Fibroblast of skin of right quadriceps (primary cell): ENCODE data around the gene E2F6.

Experiments
- DNase-seq: peaks from one replicate; pipeline ENCODE4 v3.0.0-alpha.2; 2013

E2F6 gene

GRCh38 chr2:11450791-11451190, 15.2 kb downstream of the E2F6 start:
- DNase-seq, result no peak

- DNase-seq, result peak; percentile 65
These were observed 19.2 kb downstream of the E2F6 start for GRCh38 chr2:11446733-11447248.

DNA sequence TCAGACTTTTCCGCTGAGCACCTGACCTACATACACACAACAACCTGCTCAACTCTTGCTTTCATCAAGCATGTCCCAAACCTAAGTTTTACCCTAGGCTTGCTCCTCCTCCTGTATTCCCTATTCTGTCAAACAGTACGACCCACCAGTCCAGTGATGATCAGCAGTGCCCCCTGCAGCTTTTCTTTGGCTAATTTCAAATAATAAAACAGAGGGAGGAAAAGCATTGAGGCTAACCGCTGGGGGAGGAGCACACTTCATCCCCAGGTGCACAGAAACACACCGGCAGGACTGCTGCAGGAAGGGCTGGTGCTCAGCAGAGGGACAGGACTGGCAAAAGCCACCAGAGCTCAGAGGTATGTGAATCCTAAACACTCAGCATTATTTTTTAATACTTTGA, 21.2 kb downstream of the E2F6 start:
- DNase-seq, result no peak

- DNase-seq, result no peak
These were observed 27.3 kb downstream of the E2F6 start for GRCh38 chr2:11438555-11439080.

DNA sequence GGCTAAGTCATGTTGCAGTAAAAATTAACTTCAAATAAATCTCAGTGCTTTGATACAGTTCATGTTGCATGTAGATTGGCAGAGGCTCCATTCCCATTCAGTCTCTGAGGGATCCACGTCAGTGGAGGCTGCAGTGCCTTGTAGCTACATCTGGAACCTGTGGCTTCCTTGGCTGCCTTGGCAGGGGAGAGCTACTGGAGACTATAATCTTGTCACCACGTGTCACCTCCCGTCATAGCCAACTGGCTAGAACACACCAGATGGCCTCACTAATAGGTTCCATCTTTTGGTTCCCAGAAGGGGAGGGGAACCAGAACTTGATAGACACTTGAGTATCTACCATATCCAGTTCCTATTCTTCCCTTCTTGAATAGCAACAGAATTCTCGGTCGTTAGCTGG, 28.4 kb downstream of the E2F6 start:
- no peak for DNase-seq

DNA sequence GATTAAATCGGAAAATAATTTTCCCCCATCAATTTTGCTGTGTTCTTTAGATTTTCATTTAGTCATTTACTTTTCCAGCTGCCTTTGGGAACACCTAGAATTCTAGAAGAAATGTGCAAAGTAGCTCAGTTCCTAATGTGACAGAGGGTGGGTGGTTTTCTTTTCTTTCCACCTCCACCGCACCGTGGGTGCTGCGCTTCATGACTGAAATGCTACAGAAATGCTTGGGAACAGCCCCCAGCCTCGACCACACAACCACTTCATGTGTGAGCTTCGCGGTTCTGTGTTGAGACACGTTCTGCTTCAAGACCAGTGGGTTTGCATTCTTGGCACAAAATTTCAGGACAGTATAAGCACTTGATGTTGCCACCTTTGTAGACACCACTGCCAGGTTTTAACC, 30.9 kb downstream of the E2F6 start:
- no peak for DNase-seq

DNA sequence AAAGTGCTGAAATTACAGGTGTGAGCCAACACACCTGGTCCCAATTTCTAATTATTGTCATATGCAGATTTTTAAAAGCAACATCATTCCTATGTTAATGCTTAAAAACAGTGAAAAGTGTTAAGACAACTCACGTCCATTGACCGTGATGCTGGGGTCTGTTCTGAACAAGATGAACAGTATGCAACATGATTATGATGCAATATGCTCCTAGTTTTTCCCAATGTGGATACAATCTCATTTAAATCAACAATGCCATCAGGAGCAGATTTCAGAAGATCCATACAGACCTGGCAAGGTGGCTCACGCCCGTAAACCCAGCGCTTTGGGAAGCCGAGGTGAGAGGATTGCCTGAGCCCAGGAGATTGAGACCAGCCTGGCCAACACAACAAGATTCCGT, 31.5 kb downstream of the E2F6 start:
- no peak for DNase-seq

DNA sequence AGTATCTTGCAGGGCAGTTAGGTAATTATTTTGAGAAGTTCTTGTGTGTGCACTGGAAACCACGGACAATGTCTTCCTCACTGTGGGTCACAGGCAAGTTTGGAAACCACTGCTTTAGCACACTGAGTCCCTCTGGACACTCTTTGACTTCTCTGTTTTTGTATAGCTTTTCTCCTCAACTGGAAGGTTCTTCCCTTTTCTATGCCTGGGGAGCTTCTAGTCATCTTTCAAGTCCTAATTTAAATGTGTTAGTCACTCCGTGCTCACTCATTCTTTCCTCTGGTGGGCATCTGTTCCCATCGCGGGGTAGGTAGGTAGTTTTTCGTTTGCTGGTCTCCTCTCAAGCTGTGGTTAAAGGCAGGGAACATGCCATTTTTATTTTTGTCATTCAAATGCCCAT, 32.1 kb downstream of the E2F6 start:
- no peak for DNase-seq

DNA sequence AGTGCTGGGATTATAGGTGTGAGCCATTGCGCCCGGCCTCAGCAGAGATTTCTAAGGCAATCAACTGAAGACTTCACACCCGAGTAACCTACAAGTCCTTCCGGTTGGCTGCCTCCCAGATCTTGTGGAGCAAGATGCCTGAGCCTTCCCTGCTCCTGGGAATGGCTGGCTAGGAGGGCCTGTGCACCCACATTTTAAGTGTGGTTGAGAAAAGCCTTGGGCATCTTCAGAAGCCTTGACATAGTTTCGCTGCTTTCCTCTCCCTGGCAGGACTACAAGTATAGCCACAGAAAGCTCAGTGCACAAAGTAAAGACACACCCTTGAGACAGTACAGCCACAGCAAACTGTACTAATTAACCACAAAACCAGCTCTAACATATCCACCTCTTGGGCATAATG, 35.2 kb downstream of the E2F6 start:
- DNase-seq, result no peak

- no peak for DNase-seq
These were observed 38.7 kb downstream of the E2F6 start for GRCh38 chr2:11427224-11427623.

DNA sequence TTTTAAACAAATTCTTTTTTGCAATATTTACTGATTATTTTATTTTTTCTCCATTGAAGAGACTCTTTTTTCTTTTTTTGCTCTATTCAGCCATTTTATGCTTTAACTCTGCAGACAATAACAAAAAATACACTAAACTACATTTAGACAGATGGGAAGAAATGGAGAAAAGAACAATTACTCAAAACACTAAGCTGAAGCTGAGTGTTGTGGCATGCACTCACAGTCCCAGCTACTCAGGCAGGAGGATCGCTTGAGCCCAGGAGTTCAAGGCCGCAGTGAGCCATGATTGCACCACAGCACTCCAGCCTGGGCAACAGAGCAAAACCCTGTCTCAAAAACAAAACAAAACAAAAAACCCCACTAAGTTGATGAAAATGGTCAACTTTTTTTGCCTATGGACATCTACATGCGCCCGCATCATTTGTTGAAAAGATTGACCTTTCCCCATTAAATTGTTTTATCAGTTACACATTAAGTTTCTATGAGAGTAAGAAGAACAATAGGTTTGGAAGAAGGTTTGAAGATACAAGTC, 43.0 kb downstream of the E2F6 start:
- DNase-seq, result no peak

- DNase-seq, result no peak
These were observed 43.5 kb downstream of the E2F6 start for GRCh38 chr2:11422491-11422865.

- no peak for DNase-seq
These were observed 44.0 kb downstream of the E2F6 start for GRCh38 chr2:11421863-11422490.

DNA sequence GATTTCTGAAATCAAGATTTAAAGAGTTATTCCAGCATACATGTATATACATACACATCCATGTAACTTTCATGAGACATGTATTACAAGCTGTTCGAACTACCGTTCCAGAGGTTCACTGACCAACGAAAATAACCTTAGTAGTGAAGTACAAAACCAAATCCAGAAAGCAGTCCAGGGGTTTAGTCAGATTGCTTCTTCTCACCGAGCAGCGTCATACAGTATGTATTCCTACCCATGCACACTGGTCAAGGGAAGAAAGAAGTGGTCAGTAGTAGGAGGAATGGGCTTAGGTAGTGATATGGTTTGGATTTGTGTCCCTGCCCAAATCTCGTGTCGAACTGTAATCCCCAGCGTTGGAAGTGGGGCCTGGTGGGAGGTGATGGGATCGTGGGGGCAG, 45.3 kb downstream of the E2F6 start:
- no peak for DNase-seq

DNA sequence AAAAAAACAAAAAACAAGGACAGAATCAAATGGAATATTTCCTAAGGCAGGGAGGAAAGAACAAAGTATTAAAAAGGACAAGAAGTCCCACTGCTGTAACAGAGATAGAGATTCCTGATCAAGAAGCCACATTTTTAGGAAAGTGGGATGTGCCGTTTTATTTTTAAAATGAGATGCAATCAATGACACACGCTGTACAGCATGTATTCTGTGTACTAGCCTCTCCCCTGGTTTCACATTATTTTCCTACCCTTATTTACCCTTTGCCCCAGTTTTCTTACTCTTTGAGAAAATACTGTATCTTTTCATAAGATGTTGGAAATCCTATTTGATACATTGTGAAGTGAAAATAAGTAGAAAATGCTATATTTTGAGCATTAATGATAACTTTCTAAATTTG, 45.8 kb downstream of the E2F6 start:
- DNase-seq, result no peak

DNA sequence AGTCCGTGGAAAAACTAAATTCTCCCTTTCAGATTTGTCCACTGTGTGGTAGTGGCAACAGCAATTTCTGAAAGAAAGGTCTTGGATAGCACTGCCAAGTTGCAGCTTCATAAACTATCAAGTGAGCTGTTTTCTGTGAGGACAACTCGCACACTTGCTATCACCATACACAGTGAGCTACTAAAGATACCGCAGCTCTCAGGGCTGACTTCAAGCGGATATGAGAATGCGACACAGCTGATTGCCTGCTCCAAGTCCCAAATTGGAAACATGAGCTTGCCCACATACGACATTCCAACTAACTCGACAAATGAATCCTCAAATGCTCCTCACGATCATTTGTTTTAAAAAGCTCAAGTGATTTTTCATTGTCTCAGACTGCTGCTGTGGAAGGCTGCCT, 46.2 kb downstream of the E2F6 start:
- DNase-seq, result peak; percentile 48

GRCh38 chr2:11417946-11418585, 47.9 kb downstream of the E2F6 start:
- DNase-seq, result no peak

DNA sequence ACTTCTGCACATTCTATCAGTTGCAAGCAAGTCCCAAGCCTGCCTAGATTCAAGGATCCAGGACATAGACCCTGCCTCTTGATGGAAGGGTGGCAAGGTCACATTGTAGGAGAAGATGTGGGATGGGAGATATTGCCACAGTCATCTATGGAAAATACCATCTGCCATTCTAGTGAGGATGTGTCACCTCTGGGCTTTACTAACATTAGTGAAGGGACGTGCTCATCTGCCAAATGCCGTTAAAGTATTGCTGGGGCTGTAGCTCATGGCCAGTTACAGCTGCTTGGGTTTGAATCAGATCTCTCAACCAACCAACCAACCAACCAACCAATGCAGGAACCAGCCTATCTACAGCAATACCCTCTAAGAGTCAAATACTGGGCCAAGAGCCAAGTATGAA, 49.0 kb downstream of the E2F6 start:
- DNase-seq, result no peak

- DNase-seq, result peak; percentile 42
These were observed 49.8 kb downstream of the E2F6 start for GRCh38 chr2:11416186-11416585.

- DNase-seq, result no peak
These were observed 51.4 kb downstream of the E2F6 start for GRCh38 chr2:11414372-11415124.

- DNase-seq, result no peak
These were observed 53.5 kb downstream of the E2F6 start for GRCh38 chr2:11412449-11412810.

- peak; percentile 58 for DNase-seq
These were observed 54.1 kb downstream of the E2F6 start for GRCh38 chr2:11411768-11412448.

DNA sequence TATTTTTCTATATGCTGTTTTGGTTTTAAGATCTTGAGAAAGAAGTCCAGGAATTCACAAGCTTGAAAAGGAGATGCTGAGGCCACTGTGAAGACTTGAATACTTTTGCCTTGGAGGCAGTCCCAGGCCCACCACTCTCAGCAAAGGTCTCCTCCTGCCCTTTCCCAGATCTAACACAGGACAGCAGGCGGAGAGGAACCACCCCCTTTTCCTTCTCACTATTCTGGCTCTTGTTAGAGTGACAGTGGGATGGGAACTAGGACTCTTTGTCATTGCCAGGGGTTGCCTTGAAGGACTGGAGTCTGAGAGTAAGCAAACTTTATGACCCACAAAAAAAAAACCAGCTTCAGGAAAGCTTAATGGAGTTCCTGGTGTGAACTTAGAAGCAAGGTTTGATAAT, 54.7 kb downstream of the E2F6 start:
- DNase-seq, result no peak
